Neutrophil (primary cell): ENCODE measurements around the gene EYA2.

ENCODE experiments used
- H3K27ac ChIP-seq: fragments of 200-600 bp; sonication (generic); 2 replicates; pipeline ENCODE4 v1.5.1; 2016; ENCODE audit warnings: mild to moderate bottlenecking, moderate library complexity
- H3K27me3 ChIP-seq: fragments of 200-600 bp; sonication (generic); 2 replicates; pipeline ENCODE4 v1.6.0; 2016; ENCODE audit warnings: mild to moderate bottlenecking
- H3K36me3 ChIP-seq: fragments of 200-600 bp; sonication (generic); 2 replicates; pipeline ENCODE4 v1.5.1; 2017
- H3K4me1 ChIP-seq, 2 experiments: fragments of 200-600 bp in 1 of 2; sonication (generic) in 1 of 2; 1 replicate in 1 of 2; 2 replicates in 1 of 2; pipeline versions ENCODE4 v1.5.1 to v1.6.1; 2013 to 2016; ENCODE audit warnings: low read depth in 1 of 2, low read length in 1 of 2, mild to moderate bottlenecking in 1 of 2, moderate library complexity in 1 of 2; ENCODE audit not compliant: control insufficient read depth in 1 of 2, insufficient read depth in 1 of 2
- H3K4me3 ChIP-seq, 2 experiments: fragments of 200-600 bp in 1 of 2; sonication (generic) in 1 of 2; 1 replicate in 1 of 2; 2 replicates in 1 of 2; pipeline ENCODE4 v1.5.1; 2013 to 2016; ENCODE audit warnings: low read depth in 1 of 2, low read length in 1 of 2, mild to moderate bottlenecking in 1 of 2, moderate library complexity in 1 of 2
- H3K9me3 ChIP-seq: fragments of 200-600 bp; sonication (generic); 2 replicates; pipeline ENCODE4 v1.5.1; 2016
- CTCF ChIP-seq: fragments of 200-600 bp; sonication (generic); IDR thresholded peaks from 2 replicates; pipeline ENCODE4 v1.5.1; 2016; ENCODE audit warnings: antibody characterized with exemption

The EYA2 gene

DNA sequence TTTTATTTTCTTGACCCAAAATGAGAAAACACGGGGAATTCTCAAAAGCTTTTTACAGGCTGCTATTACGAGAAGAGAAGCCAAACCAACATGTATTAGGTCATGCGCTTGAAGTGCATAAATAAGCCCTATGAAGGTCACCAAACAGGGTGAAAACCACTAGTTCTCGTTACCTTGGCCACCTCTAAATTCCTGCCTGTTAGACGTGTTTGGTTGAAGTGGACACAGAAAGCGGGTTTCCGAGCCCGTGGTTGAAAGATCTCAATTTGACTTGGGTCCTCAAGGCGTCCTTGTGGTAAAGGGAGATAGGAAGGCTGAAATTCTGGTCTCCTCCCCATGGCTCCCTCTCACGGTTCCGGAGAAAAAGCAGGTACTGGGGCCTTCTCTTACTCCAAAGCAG is 6.2 kb downstream of the EYA2 start:
- Histone ChIP-seq H3K4me3 (no peak overlapping the region), H3K9me3 (no peaks in the 10 kb centered on the region), H3K27me3 (peaks cover 51% of the 10 kb centered on the region), H3K27ac (no peak overlapping the region), H3K36me3 (no peaks in the 10 kb centered on the region), H3K4me1 (no peaks in the 10 kb centered on the region)
- TF ChIP-seq CTCF = no peak

GRCh38 chr20:46901638-46902037 is 7.0 kb downstream of the EYA2 start:
- Histone ChIP-seq H3K27me3 (peaks cover 43% of the 10 kb centered on the region), H3K4me3 (no peak overlapping the region), H3K9me3 (no peaks in the 10 kb centered on the region), H3K27ac (no peak overlapping the region), H3K4me1 (no peaks in the 10 kb centered on the region), H3K36me3 (no peaks in the 10 kb centered on the region)
- no peak for TF ChIP-seq CTCF

DNA sequence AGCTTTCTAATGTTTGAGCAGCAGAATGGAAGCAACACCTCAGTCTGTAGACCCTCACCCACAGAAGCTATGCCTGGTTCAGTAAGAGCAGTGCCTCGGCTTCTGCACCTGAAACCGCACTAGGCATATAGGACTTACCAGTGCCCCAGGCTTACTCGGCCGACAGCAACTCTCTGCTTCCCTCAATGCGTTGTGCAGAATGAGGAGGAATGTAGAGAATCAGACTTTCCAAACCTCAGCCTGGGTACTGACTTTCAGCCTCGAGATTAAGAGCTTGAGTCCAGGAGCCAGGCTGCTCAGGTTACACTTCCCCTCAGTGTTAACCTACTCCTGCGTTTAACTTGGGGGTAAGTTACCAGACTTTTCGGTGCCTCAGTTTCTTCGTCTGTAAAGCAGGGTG is 8.6 kb downstream of the EYA2 start:
- Histone ChIP-seq H3K27ac (no peak overlapping the region), H3K27me3 (peaks cover 27% of the 10 kb centered on the region), H3K36me3 (no peaks in the 10 kb centered on the region), H3K9me3 (no peaks in the 10 kb centered on the region), H3K4me1 (no peaks in the 10 kb centered on the region), H3K4me3 (no peak overlapping the region)
- no peak for TF ChIP-seq CTCF

- Histone ChIP-seq H3K9me3 (no peaks in the 10 kb centered on the region), H3K4me1 (no peaks in the 10 kb centered on the region), H3K27ac (no peak overlapping the region), H3K4me3 (no peak overlapping the region), H3K36me3 (no peaks in the 10 kb centered on the region), H3K27me3 (peaks cover 22% of the 10 kb centered on the region)
- TF ChIP-seq CTCF = no peak
Measured at GRCh38 chr20:46903937-46904336, 9.3 kb downstream of the EYA2 start.

- Histone ChIP-seq H3K27me3 (peaks cover 13% of the 10 kb centered on the region), H3K36me3 (no peaks in the 10 kb centered on the region), H3K4me1 (no peaks in the 10 kb centered on the region), H3K4me3 (no peak overlapping the region), H3K27ac (no peak overlapping the region), H3K9me3 (no peaks in the 10 kb centered on the region)
- no peak for TF ChIP-seq CTCF
Measured at GRCh38 chr20:46905364-46906125, 10.9 kb downstream of the EYA2 start.
